WTC11 (cell line): ENCODE results near the gene RITA1. TPM values are rescaled to one million over a fixed set of nuclear protein-coding genes. Genes with fewer than 3 reads are reported as not detected.

Source experiments
- ATAC-seq: fragments of 200-7000 bp; cut with Tn5 transposase; 2 replicates; pipeline ENCODE4 v1.10.0; 2021; ENCODE audit warnings: mild to moderate bottlenecking, moderate library complexity
- CTCF ChIA-PET: fragments of 300-600 bp; sonication (Branson Sonifier 250); formaldehyde crosslinking; loops from one replicate; lab custom pipeline; 2021; ENCODE audit warnings: antibody characterized with exemption; lab: Charles Lee
- POLR2A ChIA-PET: fragments of 350-600 bp; sonication (Branson Sonifier 250); formaldehyde crosslinking; loops from one replicate; lab custom pipeline; 2021; ENCODE audit warnings: antibody characterized with exemption; lab: Charles Lee
- DNase-seq: peaks from one replicate; pipeline ENCODE4 v3.0.0; 2021; ENCODE audit warnings: low spot score
- H3K27ac Mint-ChIP-seq: 2 replicates; pipeline ENCODE4 v1.8.0; 2021; ENCODE audit warnings: mixed read lengths
- H3K27me3 Mint-ChIP-seq: 2 replicates; pipeline ENCODE4 v1.8.0; 2021; ENCODE audit warnings: low read depth, mild to moderate bottlenecking, moderate library complexity, mixed read lengths
- H3K36me3 Mint-ChIP-seq: 2 replicates; pipeline ENCODE4 v1.8.0; 2021; ENCODE audit warnings: mixed read lengths
- H3K4me1 Mint-ChIP-seq: 2 replicates; pipeline ENCODE4 v1.8.0; 2022; ENCODE audit warnings: mixed read lengths
- H3K4me3 Mint-ChIP-seq: 2 replicates; pipeline ENCODE4 v1.8.0; 2021; ENCODE audit warnings: mild to moderate bottlenecking, moderate library complexity, mixed read lengths
- H3K9me3 Mint-ChIP-seq: 2 replicates; pipeline ENCODE4 v1.8.0; 2021; ENCODE audit warnings: mixed read lengths
- AFF4 ChIP-seq: sonication (generic); formaldehyde crosslinking; IDR thresholded peaks from 2 replicates; pipeline ENCODE4 v1.8.1; 2023; ENCODE audit warnings: mild to moderate bottlenecking, missing genetic modification reagents, borderline replicate concordance
- AR ChIP-seq: fragments of 250-450 bp; sonication (Bioruptor Pico); IDR thresholded peaks from 2 replicates; pipeline ENCODE4 v1.9.0; 2021; ENCODE audit warnings: mild to moderate bottlenecking
- ARID4B ChIP-seq: sonication (generic); formaldehyde crosslinking; IDR thresholded peaks from 2 replicates; pipeline ENCODE4 v1.8.0; 2023; ENCODE audit warnings: missing genetic modification reagents, mild to moderate bottlenecking, borderline replicate concordance
- CREM ChIP-seq: sonication (generic); formaldehyde crosslinking; IDR thresholded peaks from 2 replicates; pipeline ENCODE4 v1.8.1; 2022; ENCODE audit warnings: mild to moderate bottlenecking, missing genetic modification reagents, moderate library complexity
- FOXK1 ChIP-seq: sonication (generic); formaldehyde crosslinking; IDR thresholded peaks from 2 replicates; pipeline ENCODE4 v1.8.0; 2022; ENCODE audit warnings: mild to moderate bottlenecking, moderate library complexity, missing genetic modification reagents
- MXD4 ChIP-seq: fragments of 250-450 bp; sonication (Bioruptor Pico); IDR thresholded peaks from 2 replicates; pipeline ENCODE4 v1.8.0; 2021; ENCODE audit warnings: mild to moderate bottlenecking, moderate library complexity, borderline replicate concordance
- NFE2L1 ChIP-seq: sonication (generic); formaldehyde crosslinking; IDR thresholded peaks from 2 replicates; pipeline ENCODE4 v1.8.1; 2023; ENCODE audit warnings: missing genetic modification reagents
- NR1H2 ChIP-seq: sonication (generic); formaldehyde crosslinking; IDR thresholded peaks from 2 replicates; pipeline ENCODE4 v1.9.0; 2021; ENCODE audit warnings: mild to moderate bottlenecking, moderate library complexity, missing genetic modification reagents
- TP53 ChIP-seq: sonication (generic); formaldehyde crosslinking; IDR thresholded peaks from 2 replicates; pipeline ENCODE4 v1.8.1; 2023; ENCODE audit warnings: mild to moderate bottlenecking, missing genetic modification reagents
- ZBTB21 ChIP-seq: sonication (generic); formaldehyde crosslinking; IDR thresholded peaks from 2 replicates; pipeline ENCODE4 v1.8.1; 2023; ENCODE audit warnings: mild to moderate bottlenecking, missing genetic modification reagents, borderline replicate concordance
- ZMAT4 ChIP-seq: fragments of 250-450 bp; sonication (Bioruptor Pico); IDR thresholded peaks from 2 replicates; pipeline ENCODE4 v1.9.0; 2021; ENCODE audit warnings: mild to moderate bottlenecking
- ZNF416 ChIP-seq: fragments of 250-450 bp; sonication (Bioruptor Pico); IDR thresholded peaks from 2 replicates; pipeline ENCODE4 v1.9.0; 2021; ENCODE audit warnings: mild to moderate bottlenecking, inconsistent platforms
- ZSCAN18 ChIP-seq: fragments of 250-450 bp; sonication (Bioruptor Pico); IDR thresholded peaks from 2 replicates; pipeline ENCODE4 v2.1.2; 2022; ENCODE audit warnings: mild to moderate bottlenecking, moderate library complexity
- total RNA-seq: library from RNA; stranded (reverse); gene quantifications from 3 replicates; pipeline ENCODE4 v1.2.3, GENCODE V29; 2021

RITA1 gene
- total RNA-seq, 1 experiment from 2014 or later: 29.3 TPM

- DNase-seq: no peak
- Mint-ChIP-seq H3K27me3 (peaks cover 47% of the 10 kb centered on the region), H3K4me3 (no peak overlapping the region), H3K4me1 (peaks cover 13% of the 10 kb centered on the region), H3K9me3 (no peaks in the 10 kb centered on the region), H3K27ac (no peak overlapping the region), H3K36me3 (peaks cover 16% of the 10 kb centered on the region)
- POLR2A ChIA-PET: no interaction called here
- no peak for ATAC-seq
- TF ChIP-seq ZBTB21 (CRISPR knock-in tag) (no peak), TP53 (CRISPR knock-in tag) (no peak), MXD4 (CRISPR knock-in tag) (no peak), FOXK1 (CRISPR knock-in tag) (no peak), ZMAT4 (CRISPR knock-in tag) (no peak), ZSCAN18 (no peak), ZNF416 (CRISPR knock-in tag) (no peak), CREM (no peak), AR (CRISPR knock-in tag) (no peak), NR1H2 (no peak), ARID4B (no peak), NFE2L1 (CRISPR knock-in tag) (no peak), AFF4 (no peak)
- CTCF ChIA-PET: interaction anchor here (0.6 to 7.3 kb wide), 5 partner anchors 11 to 67 kb away, joined by 3 to 181 read pairs (median 13); partner anchors contain the start of gene RASAL1
Measured at GRCh38 chr12:113155646-113156045, 29.9 kb upstream of the RITA1 start.
